Measurements from ENCODE around the gene FFAR4.

DNA sequence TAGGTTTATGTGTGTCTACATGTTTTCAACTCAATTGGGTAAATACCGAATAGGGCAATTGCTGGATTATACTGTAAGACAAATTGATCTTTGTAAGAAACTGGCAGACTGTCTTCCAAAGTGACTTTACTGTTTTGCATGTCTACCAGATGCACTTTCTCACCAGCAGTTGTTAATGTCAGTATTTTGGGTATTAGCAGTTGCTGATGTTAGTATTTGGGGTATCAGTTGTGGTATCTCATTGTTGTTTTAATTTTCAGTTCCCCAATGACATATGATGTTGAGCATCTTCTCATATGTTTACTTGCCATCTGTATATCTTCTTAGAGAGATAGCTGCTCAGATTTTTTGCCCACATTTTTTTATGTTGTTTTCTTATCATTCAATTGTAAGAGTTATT, 56.5 kb downstream of the FFAR4 start:
- TF ChIP-seq CTCF (conservative IDR thresholded peaks at IDR 0.05 in 1 of 2, IDR thresholded peaks at IDR 0.05 in 1 of 2; ENCODE audit: low read depth in 1 of 2, low read length in 2 of 2), result no peak
- TF ChIP-seq EZH2 (IDR thresholded peaks at IDR 0.05; ENCODE audit: low read length, missing control alignments), result no peak

Data from fibroblast of lung (primary cell).